H1 (cell line): ENCODE measurements around the gene C21orf58.

Experiments
- CREB1 ChIP-seq: IDR thresholded peaks from 2 replicates; pipeline ENCODE4 v1.6.1; 2012; ENCODE audit warnings: inconsistent platforms
- HDAC6 ChIP-seq: IDR thresholded peaks from one replicate; pipeline ENCODE4 v1.7.1; 2012; ENCODE audit warnings: low read depth, mild to moderate bottlenecking, inconsistent platforms, low read length, moderate library complexity
- TAF1 ChIP-seq: IDR thresholded peaks from 2 replicates; pipeline ENCODE4 v1.6.1; 2011; ENCODE audit warnings: mild to moderate bottlenecking, low read depth, low read length

GRCh38 chr21:46269466-46269865 is 54.2 kb downstream of the C21orf58 start:
- no peak for TF ChIP-seq CREB1
- TF ChIP-seq TAF1 = no peak
- no peak for TF ChIP-seq HDAC6
